ENCODE measurements around the gene MANEA. TPM values are rescaled to one million over a fixed set of nuclear protein-coding genes. Genes with fewer than 3 reads are reported as not detected.

Gene MANEA
- total RNA-seq, 4 donors from 2014 or later, result 14.3 to 38.8 (median 25.5) TPM

DNA sequence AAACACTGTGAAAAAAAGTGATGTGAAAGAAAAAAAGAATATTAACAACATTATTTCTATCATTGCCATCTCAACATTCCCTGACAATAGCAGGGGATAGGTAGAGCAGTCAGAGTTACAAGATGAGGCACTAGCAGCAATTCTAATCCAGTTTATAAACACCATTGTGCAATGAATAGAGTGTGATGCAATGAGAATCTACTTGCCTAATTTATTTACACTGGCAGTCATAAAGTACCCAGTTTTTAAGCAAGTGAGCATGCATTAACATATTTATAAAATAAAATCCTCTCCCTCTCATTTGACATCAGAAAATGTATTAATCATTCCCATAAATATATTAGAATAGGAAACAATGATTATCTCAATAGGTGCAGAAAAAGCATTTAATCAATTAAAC is 2.5 kb upstream of the MANEA start:
- TF ChIP-seq, protein P1, sequence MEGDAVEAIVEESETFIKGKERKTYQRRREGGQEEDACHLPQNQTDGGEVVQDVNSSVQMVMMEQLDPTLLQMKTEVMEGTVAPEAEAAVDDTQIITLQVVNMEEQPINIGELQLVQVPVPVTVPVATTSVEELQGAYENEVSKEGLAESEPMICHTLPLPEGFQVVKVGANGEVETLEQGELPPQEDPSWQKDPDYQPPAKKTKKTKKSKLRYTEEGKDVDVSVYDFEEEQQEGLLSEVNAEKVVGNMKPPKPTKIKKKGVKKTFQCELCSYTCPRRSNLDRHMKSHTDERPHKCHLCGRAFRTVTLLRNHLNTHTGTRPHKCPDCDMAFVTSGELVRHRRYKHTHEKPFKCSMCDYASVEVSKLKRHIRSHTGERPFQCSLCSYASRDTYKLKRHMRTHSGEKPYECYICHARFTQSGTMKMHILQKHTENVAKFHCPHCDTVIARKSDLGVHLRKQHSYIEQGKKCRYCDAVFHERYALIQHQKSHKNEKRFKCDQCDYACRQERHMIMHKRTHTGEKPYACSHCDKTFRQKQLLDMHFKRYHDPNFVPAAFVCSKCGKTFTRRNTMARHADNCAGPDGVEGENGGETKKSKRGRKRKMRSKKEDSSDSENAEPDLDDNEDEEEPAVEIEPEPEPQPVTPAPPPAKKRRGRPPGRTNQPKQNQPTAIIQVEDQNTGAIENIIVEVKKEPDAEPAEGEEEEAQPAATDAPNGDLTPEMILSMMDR (IDR thresholded peaks at IDR 0.05; ENCODE audit: low read depth), result no peak

DNA sequence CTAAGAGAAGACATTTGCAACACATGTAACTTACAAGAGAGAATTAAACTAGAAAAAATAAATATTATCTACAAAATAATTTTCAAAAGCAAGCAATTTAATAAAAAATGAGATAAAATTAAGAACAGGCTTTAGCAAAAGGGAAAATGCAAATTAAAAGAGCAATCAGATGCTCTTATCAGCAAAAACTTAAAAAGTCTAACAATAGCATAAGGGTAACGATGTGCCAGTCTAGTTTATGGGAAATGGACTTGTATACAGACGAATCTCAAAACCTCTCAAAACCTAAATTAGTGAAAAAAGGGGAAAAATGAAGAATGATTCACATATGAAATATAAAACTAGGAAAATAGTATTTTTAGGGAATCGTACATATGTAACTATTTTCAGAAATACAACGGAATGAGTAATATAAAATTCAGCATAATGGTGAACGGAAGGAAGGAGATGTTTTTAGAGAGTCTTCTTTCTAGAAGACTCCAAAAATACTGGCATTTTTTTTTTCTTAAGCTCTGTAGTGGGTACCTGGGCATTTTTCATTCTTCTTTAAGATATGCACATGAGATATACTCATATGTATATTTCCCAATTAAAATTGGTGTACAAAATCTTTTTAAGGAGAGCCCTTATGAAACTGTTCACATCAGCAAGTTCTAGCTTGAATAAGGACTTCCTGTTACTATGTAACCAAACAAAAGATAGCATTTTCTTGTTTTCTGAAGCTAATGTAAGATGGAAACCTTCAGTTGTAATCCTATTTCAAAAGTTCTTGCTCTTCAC is 927 bp upstream of the MANEA start:
- TF ChIP-seq, protein P1 (IDR thresholded peaks at IDR 0.05; ENCODE audit: low read depth), result no peak

DNA sequence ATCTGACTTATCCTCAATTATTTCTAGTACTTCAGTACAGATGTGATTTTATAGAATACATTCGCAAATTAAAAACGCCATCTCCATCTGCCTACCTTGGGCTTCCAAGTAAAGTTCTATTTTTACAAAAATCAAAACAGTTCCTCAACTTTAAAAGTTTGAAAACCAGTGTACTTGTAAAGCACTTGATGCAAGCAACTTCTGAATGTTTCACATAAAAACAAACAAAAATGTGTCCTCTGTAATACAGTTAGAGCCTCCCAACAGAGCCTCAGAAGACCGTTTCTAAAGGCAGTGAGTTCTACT is 384 bp upstream of the MANEA start:
- TF ChIP-seq, protein P1 (IDR thresholded peaks at IDR 0.05; ENCODE audit: low read depth), result no peak

DNA sequence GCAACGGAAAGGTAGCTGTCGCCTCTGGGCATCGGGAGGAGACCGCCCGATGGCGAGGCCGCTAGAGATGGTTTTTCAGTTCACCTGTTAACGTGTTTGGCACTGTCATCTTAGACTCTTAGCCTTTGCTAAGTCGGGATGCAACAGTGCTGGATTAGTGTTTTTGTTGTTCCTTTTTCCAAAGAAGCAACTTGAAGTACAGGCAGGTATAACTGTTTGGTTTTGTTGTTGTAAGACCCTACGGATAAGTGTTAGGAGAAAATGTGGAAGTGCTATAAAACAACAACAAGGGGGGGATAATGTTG is 723 bp downstream of the MANEA start:
- TF ChIP-seq, protein P1 (IDR thresholded peaks at IDR 0.05; ENCODE audit: low read depth), result no peak

DNA sequence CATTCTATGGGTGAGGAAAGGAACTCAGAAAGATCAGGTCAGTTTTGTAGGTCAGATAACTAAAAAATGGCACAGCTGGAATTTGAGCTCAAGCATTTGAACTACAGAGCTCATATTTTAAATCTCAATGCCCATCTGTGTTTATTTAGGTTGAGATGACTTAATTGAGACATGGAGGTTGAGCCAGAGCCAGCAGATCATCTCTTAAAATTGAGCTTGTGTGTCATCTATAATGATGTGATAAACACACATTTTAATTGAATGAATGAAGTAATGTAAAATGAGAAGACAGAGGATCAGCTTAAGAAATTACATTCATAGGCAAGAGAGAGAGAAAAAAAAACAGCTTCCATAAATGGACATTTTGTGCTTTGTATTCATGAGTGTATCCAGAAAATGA is 3.7 kb downstream of the MANEA start:
- TF ChIP-seq, protein P1 (IDR thresholded peaks at IDR 0.05; ENCODE audit: low read depth), result no peak

DNA sequence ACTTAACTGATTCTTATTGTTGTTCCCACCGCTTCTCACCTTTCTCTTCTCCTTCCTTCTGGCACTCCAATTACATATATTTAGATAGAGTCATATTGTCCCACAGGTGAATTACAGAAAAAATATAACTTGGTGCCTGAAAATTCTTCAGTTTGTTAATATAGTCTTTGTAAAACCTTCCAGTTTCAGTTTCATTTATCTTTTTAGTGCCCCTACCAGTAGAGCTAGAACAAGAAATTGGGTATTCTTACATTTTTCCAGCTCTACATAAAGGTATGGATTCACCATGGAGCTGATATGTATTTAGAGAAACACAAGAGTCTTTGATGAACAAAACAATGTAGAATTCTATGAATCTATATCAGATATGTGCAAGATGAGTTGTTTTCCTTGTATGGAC is 10.7 kb downstream of the MANEA start:
- TF ChIP-seq, protein P1 (IDR thresholded peaks at IDR 0.05; ENCODE audit: low read depth), result no peak

DNA sequence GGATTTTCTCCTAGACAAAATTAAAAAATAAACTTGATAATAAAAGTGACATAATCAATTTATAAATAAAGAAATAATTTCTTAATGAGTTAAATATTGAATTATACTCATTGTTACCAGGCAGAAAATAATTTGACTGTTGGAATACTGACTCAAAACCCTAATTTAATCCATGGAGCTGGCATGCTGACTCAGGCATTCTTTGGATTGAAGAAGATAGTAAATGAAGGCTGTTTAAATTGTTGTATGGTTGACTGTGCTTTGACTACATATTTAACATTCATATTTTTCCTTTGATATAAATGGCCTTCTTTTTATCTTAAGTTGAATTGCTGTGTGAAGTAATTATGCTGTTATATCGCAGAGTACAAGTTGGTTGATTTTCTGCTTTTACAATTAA is 11.7 kb downstream of the MANEA start:
- TF ChIP-seq, protein P1 (IDR thresholded peaks at IDR 0.05; ENCODE audit: low read depth), result no peak

Measured in subcutaneous adipose tissue (tissue), 4 donors.